Measurements from ENCODE around the gene CGA.

CGA gene

DNA sequence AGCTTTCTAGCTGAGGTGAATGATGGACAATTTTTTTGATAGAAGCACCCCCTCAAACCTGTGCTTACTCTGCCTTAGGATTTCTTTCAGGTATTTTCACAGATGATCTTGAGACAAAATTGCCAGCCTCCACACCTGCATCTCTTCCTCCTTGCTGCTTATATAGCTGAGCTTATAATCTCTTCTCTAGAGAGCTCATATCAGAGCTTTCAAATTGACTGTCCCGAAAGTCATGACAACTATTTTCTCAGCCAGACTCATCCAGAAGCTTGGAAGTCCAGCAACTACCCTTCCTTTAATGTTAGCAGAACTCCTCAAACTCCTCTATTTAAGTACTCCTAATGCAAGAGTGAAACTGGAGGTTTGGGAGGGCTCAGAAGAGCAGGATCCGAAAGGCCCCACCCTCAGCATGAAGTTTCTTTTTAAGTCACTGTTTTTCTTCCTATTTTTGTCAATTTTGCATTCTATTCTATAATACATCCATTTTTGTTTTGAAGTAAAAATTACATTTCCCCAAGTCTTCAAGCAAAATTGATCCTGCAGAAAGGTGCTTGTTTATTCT is 12.7 kb downstream of the CGA start:
- no peak overlapping the region for H3K27ac ChIP-seq
- H3K27me3 ChIP-seq (ENCODE audit: control insufficient read depth, insufficient read depth, low read length), result no peaks in the 10 kb centered on the region
- no peak overlapping the region for H3K4me3 ChIP-seq (ENCODE audit: low read depth, low read length)
- no peaks in the 10 kb centered on the region for H3K4me1 ChIP-seq
- no peaks in the 10 kb centered on the region for H3K9me3 ChIP-seq (ENCODE audit: control insufficient read depth, low read length)
- H3K9ac ChIP-seq, result no peak overlapping the region
- TF ChIP-seq CTCF (IDR thresholded peaks at IDR 0.05), result no peak
- no peak overlapping the region for H2AFZ ChIP-seq
- no peaks in the 10 kb centered on the region for H3K79me2 ChIP-seq
- H3K4me2 ChIP-seq (ENCODE audit: low read length), result no peak overlapping the region
- H3K36me3 ChIP-seq (ENCODE audit: control insufficient read depth, insufficient read depth, low read length), result no peaks in the 10 kb centered on the region

DNA sequence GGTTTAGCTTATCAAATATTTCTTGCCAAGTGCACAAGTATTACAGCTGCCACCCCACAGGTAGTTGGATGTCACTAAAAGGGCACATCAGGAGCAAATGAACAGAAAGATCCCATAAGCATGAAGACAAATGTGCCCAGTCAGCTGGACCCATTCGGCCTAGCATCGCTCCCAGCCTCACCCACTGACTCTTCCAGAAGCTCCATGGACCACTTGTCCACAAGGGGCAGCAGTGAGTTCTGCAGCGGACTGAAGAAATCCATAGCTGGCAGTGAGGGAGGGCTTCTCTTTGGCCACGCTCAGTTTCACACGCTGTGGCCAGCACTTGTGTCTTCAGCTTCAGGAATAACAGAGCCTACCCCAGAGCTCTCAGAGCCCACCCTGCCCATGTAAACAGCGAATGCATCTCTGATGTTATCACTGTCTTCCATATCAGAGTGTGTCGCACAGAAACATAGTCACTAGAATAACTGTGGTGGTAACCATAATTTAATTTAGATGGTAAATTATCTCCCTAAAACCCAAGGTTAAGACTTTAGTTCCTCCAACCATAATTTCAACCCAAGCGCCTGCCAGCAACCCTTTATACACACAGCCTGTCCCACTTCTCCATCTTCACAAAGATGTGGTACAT is 15.8 kb downstream of the CGA start:
- Histone ChIP-seq H3K9ac (no peak overlapping the region), H3K79me2 (no peaks in the 10 kb centered on the region), H3K27me3 (ENCODE audit: control insufficient read depth, insufficient read depth, low read length) (no peaks in the 10 kb centered on the region), H3K27ac (no peak overlapping the region), H3K4me3 (ENCODE audit: low read depth, low read length) (no peak overlapping the region), H3K9me3 (ENCODE audit: control insufficient read depth, low read length) (no peaks in the 10 kb centered on the region), H3K4me1 (no peaks in the 10 kb centered on the region), H3K4me2 (ENCODE audit: low read length) (no peak overlapping the region), H3K36me3 (ENCODE audit: control insufficient read depth, insufficient read depth, low read length) (no peaks in the 10 kb centered on the region), H2AFZ (no peak overlapping the region)
- TF ChIP-seq CTCF (IDR thresholded peaks at IDR 0.05), result peak; percentile 54

DNA sequence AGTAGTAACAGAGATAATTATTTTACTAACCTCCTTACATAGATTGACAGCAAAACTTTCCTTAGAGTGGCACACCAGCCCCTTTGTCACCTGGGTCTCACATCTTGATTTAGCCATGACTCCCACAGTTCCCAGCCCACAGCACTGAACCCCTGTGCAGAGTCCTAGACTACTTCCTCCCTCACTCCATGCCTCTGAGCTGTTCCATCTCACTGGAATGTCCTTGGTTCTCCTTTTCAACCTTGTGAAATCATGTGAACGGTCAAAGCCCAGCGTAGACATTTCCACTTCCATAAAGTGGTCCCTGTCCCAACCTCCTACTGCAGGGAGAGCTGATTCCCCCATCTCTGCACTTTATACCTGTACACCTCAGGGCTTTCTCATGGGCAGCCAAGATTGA is 19.7 kb downstream of the CGA start:
- Histone ChIP-seq H3K27ac (no peak overlapping the region), H3K4me2 (ENCODE audit: low read length) (no peak overlapping the region), H2AFZ (no peak overlapping the region), H3K4me3 (ENCODE audit: low read depth, low read length) (no peak overlapping the region), H3K36me3 (ENCODE audit: control insufficient read depth, insufficient read depth, low read length) (no peaks in the 10 kb centered on the region), H3K79me2 (no peaks in the 10 kb centered on the region), H3K9ac (no peak overlapping the region), H3K9me3 (ENCODE audit: control insufficient read depth, low read length) (no peaks in the 10 kb centered on the region), H3K4me1 (no peaks in the 10 kb centered on the region), H3K27me3 (ENCODE audit: control insufficient read depth, insufficient read depth, low read length) (no peaks in the 10 kb centered on the region)
- TF ChIP-seq CTCF (IDR thresholded peaks at IDR 0.05), result no peak

GRCh38 chr6:87074101-87074621 is 20.7 kb downstream of the CGA start:
- Histone ChIP-seq H3K27ac (no peak overlapping the region), H3K9me3 (ENCODE audit: control insufficient read depth, low read length) (no peaks in the 10 kb centered on the region), H3K27me3 (ENCODE audit: control insufficient read depth, insufficient read depth, low read length) (no peaks in the 10 kb centered on the region), H3K36me3 (ENCODE audit: control insufficient read depth, insufficient read depth, low read length) (no peaks in the 10 kb centered on the region), H2AFZ (no peak overlapping the region), H3K79me2 (no peaks in the 10 kb centered on the region), H3K4me3 (ENCODE audit: low read depth, low read length) (no peak overlapping the region), H3K4me1 (no peaks in the 10 kb centered on the region), H3K4me2 (ENCODE audit: low read length) (no peak overlapping the region), H3K9ac (no peak overlapping the region)
- no peak for TF ChIP-seq CTCF (IDR thresholded peaks at IDR 0.05)

- no peak overlapping the region for H3K4me2 ChIP-seq (ENCODE audit: low read length)
These were observed 23.2 kb downstream of the CGA start for GRCh38 chr6:87071683-87072082.

More at GRCh38 chr6:87071683-87072082, 23.2 kb downstream of the CGA start:
- Histone ChIP-seq H3K4me1 (no peaks in the 10 kb centered on the region), H3K27me3 (ENCODE audit: control insufficient read depth, insufficient read depth, low read length) (no peaks in the 10 kb centered on the region), H3K36me3 (ENCODE audit: control insufficient read depth, insufficient read depth, low read length) (no peaks in the 10 kb centered on the region), H3K4me3 (ENCODE audit: low read depth, low read length) (no peak overlapping the region), H3K9ac (no peak overlapping the region), H3K9me3 (ENCODE audit: control insufficient read depth, low read length) (no peaks in the 10 kb centered on the region), H2AFZ (no peak overlapping the region), H3K79me2 (no peaks in the 10 kb centered on the region), H3K27ac (no peak overlapping the region)
- TF ChIP-seq CTCF (IDR thresholded peaks at IDR 0.05), result no peak
